CD14-positive monocyte (primary cell): ENCODE data around the gene PILRA. TPM values are rescaled to one million over a fixed set of nuclear protein-coding genes. Genes with fewer than 3 reads are reported as not detected.
A peak's percentile ranks its signal among the peaks of the same experiment; 100 is the strongest.

ENCODE experiments used
- DNase-seq, 3 donors: peaks; one replicate each; pipeline ENCODE4 v3.0.0-alpha.2; 2011 to 2022
- H2AFZ ChIP-seq: 2 replicates; pipeline ENCODE4 v1.6.0; 2012; ENCODE audit warnings: mild to moderate bottlenecking, low read depth, low read length, inconsistent platforms; ENCODE audit not compliant: insufficient read depth, poor library complexity, severe bottlenecking
- H3K27ac ChIP-seq, 2 donors: 1 replicate in 1 of 2; 2 replicates in 1 of 2; pipeline ENCODE4 v1.5.1; 2012 to 2013; ENCODE audit warnings: low read length in 2 of 2, control low read depth in 1 of 2, inconsistent platforms in 1 of 2, low read depth in 1 of 2, mild to moderate bottlenecking in 1 of 2
- H3K27me3 ChIP-seq, 2 donors: one replicate each; pipeline versions ENCODE4 v1.6.0 to v1.6.1; 2011 to 2013; ENCODE audit warnings: low read length in 2 of 2; ENCODE audit not compliant: control insufficient read depth in 2 of 2, insufficient read depth in 2 of 2
- H3K36me3 ChIP-seq, 2 donors: replicated peaks in 1 of 2; 1 replicate in 1 of 2; 2 replicates in 1 of 2; pipeline versions ENCODE4 v1.5.1 to v1.6.1; 2012 to 2013; ENCODE audit warnings: low read length in 2 of 2, control low read depth in 1 of 2, inconsistent platforms in 1 of 2, mild to moderate bottlenecking in 1 of 2; ENCODE audit not compliant: insufficient read depth in 2 of 2, control insufficient read depth in 1 of 2
- H3K4me1 ChIP-seq, 2 donors: 1 replicate in 1 of 2; 2 replicates in 1 of 2; pipeline versions ENCODE4 v1.5.1 to v1.6.1; 2012 to 2013; ENCODE audit warnings: low read length in 2 of 2, control low read depth in 1 of 2, inconsistent platforms in 1 of 2, mild to moderate bottlenecking in 1 of 2, moderate library complexity in 1 of 2; ENCODE audit not compliant: insufficient read depth in 2 of 2, control insufficient read depth in 1 of 2
- H3K4me2 ChIP-seq: replicated peaks from 2 replicates; pipeline ENCODE3; 2012; ENCODE audit warnings: low read length, moderate library complexity, mild to moderate bottlenecking; ENCODE audit not compliant: poor library complexity, severe bottlenecking; ENCODE audit errors: extremely low read depth
- H3K4me3 ChIP-seq, 3 experiments: fragments of 200-600 bp in 1 of 3; sonication (generic) in 1 of 3; replicated peaks in 1 of 3; 1 replicate in 2 of 3; 2 replicates in 1 of 3; pipeline ENCODE4 v1.5.1; 2011 to 2013; ENCODE audit warnings: low read length in 3 of 3, mild to moderate bottlenecking in 3 of 3, control low read depth in 2 of 3, low read depth in 2 of 3, inconsistent platforms in 1 of 3, moderate library complexity in 1 of 3
- H3K79me2 ChIP-seq: 2 replicates; pipeline ENCODE4 v1.6.0; 2012; ENCODE audit warnings: mild to moderate bottlenecking, control low read depth, inconsistent platforms, low read length, moderate library complexity; ENCODE audit not compliant: insufficient read depth
- H3K9ac ChIP-seq: 2 replicates; pipeline ENCODE4 v1.6.0; 2017; ENCODE audit warnings: low read length, mild to moderate bottlenecking; ENCODE audit not compliant: insufficient read depth, poor library complexity, severe bottlenecking
- H3K9me3 ChIP-seq, 2 donors: replicated peaks in 1 of 2; 1 replicate in 1 of 2; 2 replicates in 1 of 2; pipeline versions ENCODE4 v1.5.1 to v1.6.1; 2012 to 2013; ENCODE audit warnings: low read length in 2 of 2, control low read depth in 1 of 2; ENCODE audit not compliant: control insufficient read depth in 1 of 2, insufficient read depth in 1 of 2
- H4K20me1 ChIP-seq: 2 replicates; pipeline ENCODE4 v1.6.0; 2012; ENCODE audit warnings: mild to moderate bottlenecking, low read length, control low read depth, moderate library complexity; ENCODE audit not compliant: insufficient read depth
- H3K27ac Mint-ChIP-seq, 7 donors: one replicate each; pipeline ENCODE4 v1.8.0; 2020; ENCODE audit warnings: mild to moderate bottlenecking in 7 of 7, mixed read lengths in 7 of 7, moderate library complexity in 6 of 7, inconsistent platforms in 2 of 7
- H3K27me3 Mint-ChIP-seq, 3 donors: one replicate each; pipeline ENCODE4 v1.8.0; 2021 to 2022; ENCODE audit warnings: low read depth in 3 of 3, mild to moderate bottlenecking in 3 of 3, mixed read lengths in 3 of 3, moderate library complexity in 3 of 3, inconsistent platforms in 1 of 3
- H3K36me3 Mint-ChIP-seq, 2 donors: one replicate each; pipeline ENCODE4 v1.8.0; 2020; ENCODE audit warnings: mixed read lengths in 2 of 2, inconsistent platforms in 1 of 2, mild to moderate bottlenecking in 1 of 2
- H3K4me1 Mint-ChIP-seq: one replicate; pipeline ENCODE4 v1.8.0; 2020; ENCODE audit warnings: mild to moderate bottlenecking, mixed read lengths
- H3K4me3 Mint-ChIP-seq, 2 donors: one replicate each; pipeline ENCODE4 v1.8.0; 2020; ENCODE audit warnings: mild to moderate bottlenecking in 2 of 2, mixed read lengths in 2 of 2, moderate library complexity in 1 of 2
- H3K9me3 Mint-ChIP-seq, 7 donors: one replicate each; pipeline ENCODE4 v1.8.0; 2020 to 2022; ENCODE audit warnings: mixed read lengths in 7 of 7, mild to moderate bottlenecking in 6 of 7, moderate library complexity in 6 of 7, inconsistent platforms in 2 of 7
- WGBS: methylation state at CpG from one replicate; pipeline ENCODE4 v1.1.5; 2013; ENCODE audit warnings: missing lambda C conversion rate; ENCODE audit not compliant: insufficient coverage; 5-methylcytosine and 5-hydroxymethylcytosine counted together
- intact Hi-C, 2 donors: fragments of 100-400 bp; cut with micrococcal nuclease; formaldehyde crosslinking; loops; one replicate each; pipeline versions ENCODE4 v1.15.0 to v1.15.1; 2023
- polyA plus RNA-seq, 3 donors: library from polyadenylated mRNA; depleted of rRNA in 1 of 3; unstranded in 2 of 3; stranded (reverse) in 1 of 3; fragments of 300-500 nt in 2 of 3; fragments of >200 nt in 1 of 3; fragmentation: Illumina TruSeq in 2 of 3; gene quantifications; 1 replicate in 2 of 3; 2 replicates in 1 of 3; pipeline ENCODE4 v1.2.3, GENCODE V29; 2012 to 2021
- TF ChIP-seq, protein P1 (sequence below): fragments of 200-600 bp; IDR thresholded peaks from one replicate; pipeline ENCODE4 v1.8.0; 2022; ENCODE audit warnings: antibody characterized with exemption, mild to moderate bottlenecking

The PILRA gene
- polyA plus RNA-seq, 3 donors, result 316 to 491 (median 364) TPM

DNA sequence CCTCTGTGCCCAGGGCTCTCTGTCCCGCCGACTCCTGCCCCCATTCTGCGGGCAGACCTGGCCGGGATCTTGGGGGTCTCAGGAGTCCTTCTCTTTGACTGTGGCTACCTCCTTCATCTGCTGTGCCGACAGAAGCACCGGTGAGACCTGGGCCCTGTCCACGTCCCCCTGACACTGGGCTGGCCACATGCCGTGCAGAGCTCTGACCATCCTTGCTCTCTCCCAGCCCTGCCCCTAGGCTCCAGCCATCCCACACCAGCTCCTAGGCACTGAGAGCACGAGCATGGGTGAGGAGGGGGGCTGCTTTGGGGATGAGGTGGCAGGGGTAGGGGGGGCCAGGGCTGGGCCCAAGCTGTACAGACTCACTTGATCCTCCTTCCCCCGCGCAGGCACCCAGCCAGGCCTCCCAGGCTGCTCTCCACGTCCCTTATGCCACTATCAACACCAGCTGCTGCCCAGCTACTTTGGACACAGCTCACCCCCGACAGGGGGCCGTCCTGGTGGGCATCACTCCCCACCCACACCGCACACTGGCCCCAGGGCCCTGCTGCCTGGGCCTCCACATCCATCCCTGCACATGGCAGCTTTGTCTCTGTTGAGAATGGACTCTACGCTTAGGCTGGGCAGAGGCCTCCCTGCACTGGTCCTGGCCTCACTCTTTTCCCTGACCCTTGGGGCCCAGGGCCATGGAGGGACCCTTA is 20.2 kb upstream of the PILRA start:
- Histone ChIP-seq H4K20me1 (no peaks in the 10 kb centered on the region), H3K4me3 (no peak overlapping the region), H3K4me1 (peaks cover 6 to 9% of the 10 kb centered on the region in 2 donors), H3K36me3 (peaks cover 81 to 97% of the 10 kb centered on the region in 2 donors), H3K9ac (no peak overlapping the region), H2AFZ (no peak overlapping the region), H3K27me3 (no peaks in the 10 kb centered on the region), H3K4me2 (no peak overlapping the region), H3K9me3 (no peaks in the 10 kb centered on the region), H3K79me2 (peaks cover under 1% of the 10 kb centered on the region), H3K27ac (no peak overlapping the region)
- peaks cover 0 to 2% (median 1%) of the 10 kb centered on the region in 3 donors for H3K27me3 Mint-ChIP-seq
- WGBS, result over 99% methylated on average over 12 of the region's 16 CpGs
- intact Hi-C loops, result loop anchor here in 1 of 2 donors (10.0 kb wide), 1 partner anchor 208 kb away; the partner anchor contains the start of gene LAMTOR4
- TF ChIP-seq, protein P1, sequence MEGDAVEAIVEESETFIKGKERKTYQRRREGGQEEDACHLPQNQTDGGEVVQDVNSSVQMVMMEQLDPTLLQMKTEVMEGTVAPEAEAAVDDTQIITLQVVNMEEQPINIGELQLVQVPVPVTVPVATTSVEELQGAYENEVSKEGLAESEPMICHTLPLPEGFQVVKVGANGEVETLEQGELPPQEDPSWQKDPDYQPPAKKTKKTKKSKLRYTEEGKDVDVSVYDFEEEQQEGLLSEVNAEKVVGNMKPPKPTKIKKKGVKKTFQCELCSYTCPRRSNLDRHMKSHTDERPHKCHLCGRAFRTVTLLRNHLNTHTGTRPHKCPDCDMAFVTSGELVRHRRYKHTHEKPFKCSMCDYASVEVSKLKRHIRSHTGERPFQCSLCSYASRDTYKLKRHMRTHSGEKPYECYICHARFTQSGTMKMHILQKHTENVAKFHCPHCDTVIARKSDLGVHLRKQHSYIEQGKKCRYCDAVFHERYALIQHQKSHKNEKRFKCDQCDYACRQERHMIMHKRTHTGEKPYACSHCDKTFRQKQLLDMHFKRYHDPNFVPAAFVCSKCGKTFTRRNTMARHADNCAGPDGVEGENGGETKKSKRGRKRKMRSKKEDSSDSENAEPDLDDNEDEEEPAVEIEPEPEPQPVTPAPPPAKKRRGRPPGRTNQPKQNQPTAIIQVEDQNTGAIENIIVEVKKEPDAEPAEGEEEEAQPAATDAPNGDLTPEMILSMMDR, result no peak
- H3K4me1 Mint-ChIP-seq, result peaks cover 7% of the 10 kb centered on the region
- DNase-seq, result no peak
- H3K36me3 Mint-ChIP-seq, result peaks cover 54 to 90% of the 10 kb centered on the region in 2 donors
- peak overlapping the region in 5 of 7 donors; percentile 37 to 70 (median 63) for H3K27ac Mint-ChIP-seq
- H3K9me3 Mint-ChIP-seq, result no peaks in the 10 kb centered on the region
- H3K4me3 Mint-ChIP-seq, result peak overlapping the region in 1 of 2 donors; percentile 24

DNA sequence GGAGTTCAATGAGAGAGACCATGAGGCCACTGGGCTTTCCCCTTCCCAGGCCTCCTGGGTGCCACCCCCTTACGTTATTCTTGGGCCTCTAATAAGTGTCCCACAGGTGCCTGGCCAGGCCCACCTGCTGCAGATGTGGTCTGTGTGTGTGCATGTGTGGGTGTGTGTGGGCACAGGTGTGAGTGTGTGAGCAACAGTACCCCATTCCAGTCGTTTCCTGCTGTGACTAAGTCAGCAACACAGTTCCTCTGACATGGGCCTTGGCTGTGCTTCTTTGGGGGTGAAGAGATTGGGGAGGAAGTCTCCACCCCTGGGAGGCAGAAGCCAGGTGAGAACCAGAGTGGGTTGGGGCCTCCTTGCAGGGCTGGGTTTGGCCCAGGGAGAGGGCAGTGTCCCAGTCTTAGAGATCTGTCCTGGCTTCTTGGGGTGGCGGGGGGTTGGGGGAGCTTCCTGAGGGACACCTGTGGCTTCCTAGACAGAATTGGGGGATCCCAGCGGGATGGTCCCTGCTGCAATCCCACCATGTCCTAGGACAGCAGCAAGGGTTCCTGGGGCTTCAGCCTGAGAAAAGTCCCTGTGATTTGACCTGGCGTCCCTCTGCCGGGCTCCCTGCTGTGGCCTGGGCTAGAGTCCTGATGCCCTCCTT is 19.5 kb upstream of the PILRA start:
- Histone ChIP-seq H3K4me1 (peaks cover 6 to 9% of the 10 kb centered on the region in 2 donors), H3K4me3 (no peak overlapping the region), H3K4me2 (no peak overlapping the region), H3K27ac (peak overlapping the region in 1 of 2 donors; percentile 22), H3K36me3 (peaks cover 83 to 98% of the 10 kb centered on the region in 2 donors), H3K9ac (no peak overlapping the region), H4K20me1 (no peaks in the 10 kb centered on the region), H3K9me3 (no peaks in the 10 kb centered on the region), H2AFZ (no peak overlapping the region), H3K79me2 (peaks cover 2% of the 10 kb centered on the region), H3K27me3 (no peaks in the 10 kb centered on the region)
- TF ChIP-seq, protein P1, result no peak
- H3K4me1 Mint-ChIP-seq, result peaks cover 11% of the 10 kb centered on the region
- H3K9me3 Mint-ChIP-seq, result no peaks in the 10 kb centered on the region
- H3K27me3 Mint-ChIP-seq, result peaks cover 0 to 2% (median 1%) of the 10 kb centered on the region in 3 donors
- H3K27ac Mint-ChIP-seq, result peak overlapping the region in 4 of 7 donors; percentile 37 to 68 (median 57)
- intact Hi-C loops, result loop anchor here in 1 of 2 donors (10.0 kb wide), 1 partner anchor 209 kb away; the partner anchor contains the start of gene LAMTOR4
- DNase-seq, result no peak
- peak overlapping the region in 1 of 2 donors; percentile 24 for H3K4me3 Mint-ChIP-seq
- WGBS, result 93% methylated on average over 5 of the region's 6 CpGs
- H3K36me3 Mint-ChIP-seq, result peaks cover 57 to 88% of the 10 kb centered on the region in 2 donors
